CD8-positive, alpha-beta memory T cell (primary cell): ENCODE measurements around the gene MACROD2. TPM values are rescaled to one million over a fixed set of nuclear protein-coding genes. Genes with fewer than 3 reads are reported as not detected.

ENCODE experiments used
- CTCF ChIA-PET: fragments of 350-600 bp; sonication (Branson Sonifier 250); formaldehyde crosslinking; loops from one replicate; lab custom pipeline; 2021; ENCODE audit warnings: antibody characterized with exemption; lab: Charles Lee
- POLR2A ChIA-PET: fragments of 350-600 bp; sonication (Branson Sonifier 250); formaldehyde crosslinking; loops from one replicate; lab custom pipeline; 2021; ENCODE audit warnings: antibody characterized with exemption; lab: Charles Lee
- DNase-seq, 5 donors: peaks; one replicate each; pipeline versions ENCODE4 v3.0.0 to v3.0.0-alpha.2; 2020 to 2022; ENCODE audit warnings: mixed read lengths in 1 of 5
- H3K27ac ChIP-seq: one replicate; pipeline ENCODE4 v1.7.0; 2013; ENCODE audit warnings: low read depth, mild to moderate bottlenecking, low read length, moderate library complexity
- H3K27me3 ChIP-seq: 2 replicates; pipeline ENCODE4 v1.7.0; 2013; ENCODE audit warnings: low read length, mild to moderate bottlenecking; ENCODE audit not compliant: insufficient read depth, poor library complexity, severe bottlenecking
- H3K36me3 ChIP-seq: 2 replicates; pipeline ENCODE4 v1.7.0; 2013; ENCODE audit warnings: mild to moderate bottlenecking, low read length, moderate library complexity; ENCODE audit not compliant: insufficient read depth
- H3K4me1 ChIP-seq: 2 replicates; pipeline ENCODE4 v1.7.0; 2013; ENCODE audit warnings: mild to moderate bottlenecking, low read length, moderate library complexity; ENCODE audit not compliant: insufficient read depth
- H3K4me3 ChIP-seq: 2 replicates; pipeline ENCODE4 v1.7.0; 2013; ENCODE audit warnings: mild to moderate bottlenecking, low read length
- H3K9me3 ChIP-seq: 2 replicates; pipeline ENCODE4 v1.7.0; 2013; ENCODE audit warnings: mild to moderate bottlenecking, low read length
- H3K27ac Mint-ChIP-seq, 8 donors: one replicate each; pipeline ENCODE4 v1.8.0; 2020 to 2021; ENCODE audit warnings: mixed read lengths in 8 of 8, mild to moderate bottlenecking in 6 of 8, inconsistent platforms in 3 of 8, moderate library complexity in 3 of 8
- H3K27me3 Mint-ChIP-seq, 2 donors: one replicate each; pipeline ENCODE4 v1.8.0; 2020 to 2021; ENCODE audit warnings: mixed read lengths in 2 of 2, mild to moderate bottlenecking in 1 of 2, moderate library complexity in 1 of 2
- H3K36me3 Mint-ChIP-seq, 3 donors: one replicate each; pipeline ENCODE4 v1.8.0; 2020 to 2021; ENCODE audit warnings: mixed read lengths in 3 of 3, inconsistent platforms in 1 of 3, mild to moderate bottlenecking in 1 of 3
- H3K4me1 Mint-ChIP-seq, 3 donors: one replicate each; pipeline ENCODE4 v1.8.0; 2020 to 2021; ENCODE audit warnings: mixed read lengths in 3 of 3, inconsistent platforms in 1 of 3, mild to moderate bottlenecking in 1 of 3
- H3K4me3 Mint-ChIP-seq, 7 donors: one replicate each; pipeline ENCODE4 v1.8.0; 2020 to 2021; ENCODE audit warnings: mixed read lengths in 7 of 7, mild to moderate bottlenecking in 6 of 7, moderate library complexity in 4 of 7, inconsistent platforms in 2 of 7
- H3K9me3 Mint-ChIP-seq, 5 donors: one replicate each; pipeline ENCODE4 v1.8.0; 2020 to 2022; ENCODE audit warnings: mixed read lengths in 5 of 5, mild to moderate bottlenecking in 3 of 5, moderate library complexity in 2 of 5, inconsistent platforms in 1 of 5
- polyA plus RNA-seq: library from polyadenylated mRNA; unstranded; fragments of 300-500 nt; fragmentation: Illumina TruSeq; gene quantifications from one replicate; pipeline ENCODE4 v1.2.3, GENCODE V29; 2021
- total RNA-seq, 2 experiments: library from RNA; stranded (reverse); gene quantifications; one replicate each; pipeline ENCODE4 v1.2.3, GENCODE V29; 2021

The MACROD2 gene
- total and polyA plus RNA-seq, 3 experiments from 2014 or later: not detected

DNA sequence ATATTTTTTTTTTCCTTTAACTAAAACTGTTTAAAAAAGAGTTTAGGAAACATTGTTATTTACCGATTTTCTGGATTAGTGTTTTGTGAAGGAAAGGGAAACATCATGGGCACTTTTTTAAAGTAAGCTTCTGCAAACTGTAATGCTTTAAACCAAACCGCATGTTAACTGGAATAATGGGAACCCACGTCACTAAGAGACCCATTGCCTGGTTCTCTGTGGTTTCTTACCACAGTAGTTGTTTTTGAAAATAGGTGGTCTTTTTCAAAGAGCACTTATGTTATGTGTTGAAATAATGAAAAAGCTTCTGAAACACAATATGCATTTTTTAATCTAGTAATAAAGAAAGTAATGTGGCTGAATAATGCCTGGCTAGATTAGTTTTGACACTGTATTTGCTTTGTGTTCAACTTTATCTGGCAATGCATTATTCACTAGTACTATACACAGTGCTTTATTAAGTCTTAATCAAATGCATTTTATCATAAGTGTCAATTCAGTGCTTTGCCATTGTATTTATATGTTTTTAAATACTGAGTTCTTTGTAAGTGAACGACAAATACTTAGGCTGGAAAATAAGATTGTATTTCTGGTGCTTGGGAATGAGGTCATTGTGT is 1096.2 kb downstream of the MACROD2 start:
- H3K27me3 ChIP-seq: no peaks in the 10 kb centered on the region
- no peaks in the 10 kb centered on the region for H3K36me3 ChIP-seq
- POLR2A ChIA-PET: no interaction called here
- DNase-seq: no peak
- H3K9me3 ChIP-seq: no peaks in the 10 kb centered on the region
- H3K4me3 ChIP-seq: no peak overlapping the region
- H3K27ac ChIP-seq: no peak overlapping the region
- Mint-ChIP-seq H3K9me3 (peaks cover 0 to 13% (median 5%) of the 10 kb centered on the region in 5 donors), H3K36me3 (no peaks in the 10 kb centered on the region), H3K4me3 (no peak overlapping the region), H3K27me3 (no peaks in the 10 kb centered on the region), H3K27ac (no peak overlapping the region), H3K4me1 (no peaks in the 10 kb centered on the region)
- CTCF ChIA-PET: no interaction called here
- no peaks in the 10 kb centered on the region for H3K4me1 ChIP-seq

DNA sequence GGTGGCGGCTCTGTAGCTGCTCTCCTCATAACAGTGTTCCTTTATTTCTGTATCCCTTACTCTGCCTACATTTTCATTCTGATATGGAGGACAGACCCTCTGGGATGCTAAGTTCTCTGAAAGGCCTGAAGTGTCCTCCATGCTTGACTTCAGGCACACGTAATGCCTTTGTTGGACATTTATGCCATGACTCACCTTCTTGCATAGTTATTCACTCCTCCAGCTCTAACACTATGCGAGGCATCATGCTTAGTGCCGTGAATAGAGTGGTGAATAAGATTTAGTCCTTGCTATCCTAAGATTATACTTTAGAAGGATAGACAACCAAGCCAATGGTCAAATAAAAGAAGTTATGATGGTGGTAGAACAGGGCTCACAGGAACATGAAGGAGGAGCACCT is 1103.0 kb downstream of the MACROD2 start:
- H3K4me3 ChIP-seq: no peak overlapping the region
- no peak overlapping the region for H3K4me3 Mint-ChIP-seq
- no peaks in the 10 kb centered on the region for H3K27me3 Mint-ChIP-seq
- peaks cover 0 to 23% (median 0%) of the 10 kb centered on the region in 3 donors for H3K36me3 Mint-ChIP-seq
- no peaks in the 10 kb centered on the region for H3K36me3 ChIP-seq
- H3K9me3 ChIP-seq: no peaks in the 10 kb centered on the region
- ChIA-PET POLR2A (no interaction called here), CTCF (no interaction called here)
- no peaks in the 10 kb centered on the region for H3K4me1 ChIP-seq
- no peaks in the 10 kb centered on the region for H3K4me1 Mint-ChIP-seq
- H3K27ac Mint-ChIP-seq: no peak overlapping the region
- H3K27ac ChIP-seq: no peak overlapping the region
- H3K27me3 ChIP-seq: no peaks in the 10 kb centered on the region
- DNase-seq: no peak
- peaks cover 6 to 26% (median 10%) of the 10 kb centered on the region in 5 donors for H3K9me3 Mint-ChIP-seq

GRCh38 chr20:15099130-15099529 is 1103.8 kb downstream of the MACROD2 start:
- POLR2A ChIA-PET: no interaction called here
- H3K4me1 Mint-ChIP-seq: no peaks in the 10 kb centered on the region

GRCh38 chr20:15100506-15101160 is 1105.3 kb downstream of the MACROD2 start:
- DNase-seq: no peak
- Histone ChIP-seq H3K4me1 (no peaks in the 10 kb centered on the region), H3K27me3 (no peaks in the 10 kb centered on the region), H3K4me3 (no peak overlapping the region), H3K9me3 (no peaks in the 10 kb centered on the region), H3K36me3 (no peaks in the 10 kb centered on the region), H3K27ac (no peak overlapping the region)
- Mint-ChIP-seq H3K36me3 (peaks cover 0 to 23% (median 0%) of the 10 kb centered on the region in 3 donors), H3K4me3 (no peak overlapping the region), H3K4me1 (no peaks in the 10 kb centered on the region), H3K27me3 (no peaks in the 10 kb centered on the region), H3K27ac (no peak overlapping the region), H3K9me3 (peaks cover 4 to 31% (median 9%) of the 10 kb centered on the region in 5 donors)
- ChIA-PET CTCF (no interaction called here), POLR2A (no interaction called here)

More at GRCh38 chr20:15099130-15099529, 1103.8 kb downstream of the MACROD2 start:
- Mint-ChIP-seq H3K36me3 (peaks cover 0 to 23% (median 0%) of the 10 kb centered on the region in 3 donors), H3K27me3 (no peaks in the 10 kb centered on the region), H3K4me3 (no peak overlapping the region), H3K9me3 (peaks cover 6 to 31% (median 10%) of the 10 kb centered on the region in 5 donors), H3K27ac (peak overlapping the region in 1 of 8 donors; percentile 17)
- Histone ChIP-seq H3K27me3 (no peaks in the 10 kb centered on the region), H3K4me3 (no peak overlapping the region), H3K4me1 (no peaks in the 10 kb centered on the region), H3K36me3 (no peaks in the 10 kb centered on the region), H3K9me3 (no peaks in the 10 kb centered on the region), H3K27ac (no peak overlapping the region)
- CTCF ChIA-PET: no interaction called here
- DNase-seq: no peak

DNA sequence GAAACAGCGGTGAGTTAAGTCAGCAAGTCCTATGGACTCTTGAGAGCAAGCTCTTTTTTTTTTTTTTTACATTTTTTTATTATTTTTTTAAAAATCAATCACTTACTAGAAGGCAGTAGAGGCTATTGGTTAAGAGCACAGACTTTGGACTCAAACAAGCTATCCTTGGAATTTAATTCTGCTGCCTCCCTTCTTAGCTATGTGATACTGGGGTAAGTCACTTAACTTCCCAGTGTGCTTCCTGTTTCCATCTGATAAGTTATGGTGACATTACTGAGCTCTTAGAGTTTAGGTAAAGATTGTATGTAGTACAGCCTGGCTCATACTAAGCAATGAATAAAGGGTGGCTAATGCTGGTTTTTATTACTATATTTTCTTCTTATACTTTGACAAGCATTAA is 1112.6 kb downstream of the MACROD2 start:
- no peak overlapping the region for H3K27ac ChIP-seq
- POLR2A ChIA-PET: no interaction called here
- no peaks in the 10 kb centered on the region for H3K36me3 ChIP-seq
- H3K9me3 ChIP-seq: no peaks in the 10 kb centered on the region
- CTCF ChIA-PET: no interaction called here
- no peak overlapping the region for H3K27ac Mint-ChIP-seq
- no peaks in the 10 kb centered on the region for H3K4me1 Mint-ChIP-seq
- no peaks in the 10 kb centered on the region for H3K4me1 ChIP-seq
- H3K27me3 ChIP-seq: no peaks in the 10 kb centered on the region
- no peaks in the 10 kb centered on the region for H3K27me3 Mint-ChIP-seq
- no peak overlapping the region for H3K4me3 ChIP-seq
- H3K4me3 Mint-ChIP-seq: no peak overlapping the region
- H3K9me3 Mint-ChIP-seq: peaks cover 0 to 35% (median 0%) of the 10 kb centered on the region in 5 donors
- no peak for DNase-seq
- no peaks in the 10 kb centered on the region for H3K36me3 Mint-ChIP-seq

DNA sequence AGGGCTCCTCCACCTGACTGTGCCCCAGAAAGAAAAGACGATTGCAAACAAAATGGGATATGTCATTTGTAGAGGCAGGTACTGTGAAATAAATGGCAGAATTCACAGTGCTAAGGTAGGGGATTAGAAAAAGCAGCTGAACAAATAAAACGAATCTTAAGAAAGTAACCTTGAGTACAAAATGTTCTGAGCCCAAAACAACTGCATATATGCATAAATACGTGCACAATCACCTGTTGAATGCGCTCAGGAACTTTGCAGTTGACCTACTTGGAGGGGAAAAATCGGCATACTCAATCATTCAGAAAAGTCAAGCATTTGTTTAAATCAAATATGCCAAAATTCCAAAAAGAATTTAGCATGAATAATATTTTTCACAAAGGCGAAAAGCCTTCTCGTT is 1114.2 kb downstream of the MACROD2 start:
- Mint-ChIP-seq H3K9me3 (peaks cover 0 to 35% (median 2%) of the 10 kb centered on the region in 5 donors), H3K27me3 (no peaks in the 10 kb centered on the region), H3K27ac (no peak overlapping the region), H3K4me3 (no peak overlapping the region), H3K4me1 (no peaks in the 10 kb centered on the region), H3K36me3 (no peaks in the 10 kb centered on the region)
- POLR2A ChIA-PET: no interaction called here
- no peaks in the 10 kb centered on the region for H3K36me3 ChIP-seq
- CTCF ChIA-PET: no interaction called here
- no peak for DNase-seq
- H3K9me3 ChIP-seq: no peaks in the 10 kb centered on the region
- H3K4me1 ChIP-seq: no peaks in the 10 kb centered on the region
- H3K4me3 ChIP-seq: no peak overlapping the region
- H3K27me3 ChIP-seq: no peaks in the 10 kb centered on the region
- H3K27ac ChIP-seq: no peak overlapping the region

GRCh38 chr20:15111654-15112053 is 1116.3 kb downstream of the MACROD2 start:
- H3K27ac Mint-ChIP-seq: no peak overlapping the region

GRCh38 chr20:15113144-15113773 is 1117.9 kb downstream of the MACROD2 start:
- Mint-ChIP-seq H3K36me3 (no peaks in the 10 kb centered on the region), H3K27ac (no peak overlapping the region), H3K27me3 (no peaks in the 10 kb centered on the region), H3K4me3 (no peak overlapping the region), H3K9me3 (peaks cover 0 to 36% (median 5%) of the 10 kb centered on the region in 5 donors), H3K4me1 (no peaks in the 10 kb centered on the region)
- ChIA-PET CTCF (no interaction called here), POLR2A (no interaction called here)
- Histone ChIP-seq H3K27ac (no peak overlapping the region), H3K36me3 (no peaks in the 10 kb centered on the region), H3K4me1 (no peaks in the 10 kb centered on the region), H3K27me3 (no peaks in the 10 kb centered on the region), H3K9me3 (no peaks in the 10 kb centered on the region), H3K4me3 (no peak overlapping the region)
- DNase-seq: no peak

More at GRCh38 chr20:15111654-15112053, 1116.3 kb downstream of the MACROD2 start:
- no peaks in the 10 kb centered on the region for H3K36me3 Mint-ChIP-seq
- Histone ChIP-seq H3K4me3 (no peak overlapping the region), H3K27ac (no peak overlapping the region), H3K9me3 (no peaks in the 10 kb centered on the region), H3K4me1 (no peaks in the 10 kb centered on the region), H3K27me3 (no peaks in the 10 kb centered on the region), H3K36me3 (no peaks in the 10 kb centered on the region)
- POLR2A ChIA-PET: no interaction called here
- H3K4me1 Mint-ChIP-seq: no peaks in the 10 kb centered on the region
- no peak overlapping the region for H3K4me3 Mint-ChIP-seq
- DNase-seq: no peak
- H3K27me3 Mint-ChIP-seq: no peaks in the 10 kb centered on the region
- peaks cover 0 to 36% (median 2%) of the 10 kb centered on the region in 5 donors for H3K9me3 Mint-ChIP-seq
- CTCF ChIA-PET: no interaction called here
